Measurements from ENCODE around the gene AATK.
A peak's percentile ranks its signal among the peaks of the same experiment; 100 is the strongest.
"Not testable (repeated sequence)": the region's sequence is repeated elsewhere in the genome, so short reads cannot be mapped to it uniquely, and the experiment has no call there.

Gene AATK

GRCh38 chr17:81159611-81160265 lies 6.3 kb downstream of the AATK start:
- no peak for DNase-seq

GRCh38 chr17:81158688-81159590 lies 7.1 kb downstream of the AATK start:
- DNase-seq: no peak

- DNase-seq: no peak
These were observed 8.0 kb downstream of the AATK start for GRCh38 chr17:81157848-81158687.

- DNase-seq: no peak
These were observed 8.9 kb downstream of the AATK start for GRCh38 chr17:81156866-81157805.

- DNase-seq: no peak
These were observed 11.1 kb downstream of the AATK start for GRCh38 chr17:81154961-81155360.

GRCh38 chr17:81154016-81154415 lies 12.0 kb downstream of the AATK start:
- DNase-seq: not testable (repeated sequence)

GRCh38 chr17:81153340-81153803 lies 12.6 kb downstream of the AATK start:
- no peak for DNase-seq

GRCh38 chr17:81152288-81152828 lies 13.7 kb downstream of the AATK start:
- no peak for DNase-seq

GRCh38 chr17:81151278-81151677 lies 14.7 kb downstream of the AATK start:
- DNase-seq: no peak

GRCh38 chr17:81150377-81151077 lies 15.5 kb downstream of the AATK start:
- DNase-seq: no peak

- no peak for DNase-seq
These were observed 17.0 kb downstream of the AATK start for GRCh38 chr17:81148986-81149533.

- no peak for DNase-seq
These were observed 17.4 kb downstream of the AATK start for GRCh38 chr17:81148571-81148970.

- DNase-seq: no peak
These were observed 18.3 kb downstream of the AATK start for GRCh38 chr17:81147701-81148100.

GRCh38 chr17:81146208-81146607 lies 19.8 kb downstream of the AATK start:
- not testable (repeated sequence) for DNase-seq

GRCh38 chr17:81144423-81144781 lies 21.6 kb downstream of the AATK start:
- no peak for DNase-seq

- no peak for DNase-seq
These were observed 22.2 kb downstream of the AATK start for GRCh38 chr17:81143717-81144422.

- no peak for DNase-seq
These were observed 22.9 kb downstream of the AATK start for GRCh38 chr17:81143200-81143527.

- DNase-seq: peak; percentile 43
These were observed 23.5 kb downstream of the AATK start for GRCh38 chr17:81142301-81143199.

GRCh38 chr17:81140695-81141094 lies 25.3 kb downstream of the AATK start:
- no peak for DNase-seq
